Neural cell (in vitro differentiated cells): ENCODE results near the gene KRTAP10-9. TPM values are rescaled to one million over a fixed set of nuclear protein-coding genes. Genes with fewer than 3 reads are reported as not detected.

ENCODE experiments used
- H2AFZ ChIP-seq: fragments of 200-600, 300-800 bp; sonication (generic), shearing (Covaris generic); 2 replicates; pipeline ENCODE4 v1.6.0; 2014; ENCODE audit warnings: low read depth, mild to moderate bottlenecking, antibody characterized with exemption, low read length, moderate library complexity
- H3F3A ChIP-seq: fragments of 200-600 bp; shearing (Covaris generic); 2 replicates; pipeline ENCODE4 v1.6.1; 2016; ENCODE audit warnings: mild to moderate bottlenecking, moderate library complexity, mixed read lengths, antibody characterized with exemption, low read length; ENCODE audit not compliant: insufficient read depth, poor library complexity, severe bottlenecking
- H3K27ac ChIP-seq: fragments of 200-600, 300-800 bp; sonication (generic), shearing (Covaris generic); 2 replicates; pipeline ENCODE4 v1.5.1; 2014; ENCODE audit warnings: mild to moderate bottlenecking, low read length, moderate library complexity
- H3K27me3 ChIP-seq: fragments of 300-800, 200-600 bp; sonication (generic), shearing (Covaris generic); 2 replicates; pipeline ENCODE4 v1.6.0; 2014; ENCODE audit warnings: mild to moderate bottlenecking, low read depth, low read length, moderate library complexity; ENCODE audit not compliant: insufficient read depth
- H3K36me3 ChIP-seq: fragments of 300-800, 200-600 bp; sonication (generic), shearing (Covaris generic); 2 replicates; pipeline ENCODE4 v1.5.1; 2014; ENCODE audit warnings: mild to moderate bottlenecking, antibody characterized with exemption, low read length, moderate library complexity; ENCODE audit not compliant: insufficient read depth
- H3K4me2 ChIP-seq: fragments of 300-800, 200-600 bp; sonication (generic), shearing (Covaris generic); 2 replicates; pipeline ENCODE4 v1.6.0; 2014; ENCODE audit warnings: mild to moderate bottlenecking, low read length
- H3K4me3 ChIP-seq: fragments of 300-800, 200-600 bp; sonication (generic), shearing (Covaris generic); 2 replicates; pipeline ENCODE4 v1.5.1; 2014; ENCODE audit warnings: mild to moderate bottlenecking, low read length, moderate library complexity
- H3K79me2 ChIP-seq: fragments of 200-600 bp; shearing (Covaris generic); replicated peaks from 2 replicates; pipeline ENCODE4 v1.6.0; 2014; ENCODE audit warnings: mild to moderate bottlenecking, low read length, moderate library complexity; ENCODE audit not compliant: insufficient read depth
- H3K9ac ChIP-seq: fragments of 300-800, 200-600 bp; sonication (generic), shearing (Covaris generic); 2 replicates; pipeline ENCODE4 v1.6.1; 2016; ENCODE audit warnings: mild to moderate bottlenecking, low read length, mixed read lengths
- H3K9me2 ChIP-seq: fragments of 200-600 bp; shearing (Covaris generic); 2 replicates; pipeline ENCODE4 v1.6.1; 2016; ENCODE audit warnings: mild to moderate bottlenecking, low read length, mixed read lengths; ENCODE audit not compliant: insufficient read depth
- H3K9me3 ChIP-seq: fragments of 200-600, 300-800 bp; sonication (generic), shearing (Covaris generic); 2 replicates; pipeline ENCODE4 v1.6.1; 2016; ENCODE audit warnings: mild to moderate bottlenecking, mixed run types, low read length, moderate library complexity, mixed read lengths
- H4K20me1 ChIP-seq: fragments of 200-600 bp; shearing (Covaris generic); 2 replicates; pipeline ENCODE4 v1.6.1; 2016; ENCODE audit warnings: mild to moderate bottlenecking, mixed run types; ENCODE audit not compliant: insufficient read depth
- CTCF ChIP-seq: fragments of 450-650 bp; IDR thresholded peaks from 2 replicates; pipeline ENCODE4 v1.5.1; 2014; ENCODE audit warnings: antibody characterized with exemption, mild to moderate bottlenecking, moderate library complexity; ENCODE audit not compliant: poor library complexity, severe bottlenecking
- EP300 ChIP-seq: fragments of 450-650 bp; conservative IDR thresholded peaks from 2 replicates; pipeline ENCODE4 v1.6.1; 2014; ENCODE audit warnings: antibody characterized with exemption, mild to moderate bottlenecking, moderate library complexity; ENCODE audit not compliant: poor library complexity, severe bottlenecking
- EZH2 ChIP-seq: fragments of 200-600, 300-800 bp; shearing (Covaris generic), sonication (generic); IDR thresholded peaks from 2 replicates; pipeline ENCODE4 v1.6.1; 2014; ENCODE audit warnings: antibody characterized with exemption, low read length, borderline replicate concordance, mild to moderate bottlenecking; ENCODE audit not compliant: insufficient read depth, poor library complexity, severe bottlenecking
- MXI1 ChIP-seq: fragments of 450-650 bp; conservative IDR thresholded peaks from 2 replicates; pipeline ENCODE4 v1.6.1; 2014; ENCODE audit warnings: antibody characterized with exemption, mild to moderate bottlenecking; ENCODE audit not compliant: poor library complexity, severe bottlenecking
- POLR2AphosphoS5 ChIP-seq: IDR thresholded peaks from 2 replicates; pipeline ENCODE4 v1.6.1; 2012
- RAD21 ChIP-seq: fragments of 450-650 bp; conservative IDR thresholded peaks from 2 replicates; pipeline ENCODE4 v1.6.1; 2014; ENCODE audit warnings: antibody characterized with exemption, mild to moderate bottlenecking, moderate library complexity
- REST ChIP-seq: IDR thresholded peaks from 2 replicates; pipeline ENCODE4 v1.6.1; 2012; ENCODE audit warnings: borderline replicate concordance
- SMC3 ChIP-seq: fragments of 450-650 bp; conservative IDR thresholded peaks from 2 replicates; pipeline ENCODE4 v1.6.1; 2014; ENCODE audit warnings: antibody characterized with exemption, mild to moderate bottlenecking, moderate library complexity; ENCODE audit not compliant: poor library complexity
- TAF1 ChIP-seq: IDR thresholded peaks from 2 replicates; pipeline ENCODE4 v1.6.1; 2012; ENCODE audit warnings: low read depth
- polyA plus RNA-seq: library from polyadenylated mRNA; depleted of rRNA; stranded (reverse); fragments of >200 nt; gene quantifications from 2 replicates; pipeline ENCODE4 v1.2.3, GENCODE V29; 2014

The KRTAP10-9 gene
- polyA plus RNA-seq, 1 donor from 2014 or later = not detected

- Histone ChIP-seq H2AFZ (no peak overlapping the region), H3K4me3 (no peak overlapping the region), H3K27me3 (no peaks in the 10 kb centered on the region), H3K36me3 (no peaks in the 10 kb centered on the region), H3K9ac (no peak overlapping the region), H3K4me2 (no peak overlapping the region), H3K27ac (no peak overlapping the region), H4K20me1 (no peaks in the 10 kb centered on the region), H3F3A (no peaks in the 10 kb centered on the region), H3K79me2 (no peaks in the 10 kb centered on the region), H3K9me3 (no peaks in the 10 kb centered on the region), H3K9me2 (no peaks in the 10 kb centered on the region)
- TF ChIP-seq CTCF (no peak), REST (no peak), SMC3 (no peak), EP300 (no peak), TAF1 (no peak), POLR2AphosphoS5 (no peak), EZH2 (no peak), RAD21 (no peak), MXI1 (no peak)
These were observed 12.7 kb upstream of the KRTAP10-9 start for GRCh38 chr21:44614161-44614631.

- no peaks in the 10 kb centered on the region for H3K79me2 ChIP-seq
- H3K27ac ChIP-seq = no peak overlapping the region
- H3F3A ChIP-seq = no peaks in the 10 kb centered on the region
- H3K4me2 ChIP-seq = no peak overlapping the region
- TF ChIP-seq CTCF = no peak
- H4K20me1 ChIP-seq = no peaks in the 10 kb centered on the region
- no peak overlapping the region for H3K9ac ChIP-seq
- no peak overlapping the region for H3K4me3 ChIP-seq
- H3K9me2 ChIP-seq = no peaks in the 10 kb centered on the region
- no peaks in the 10 kb centered on the region for H3K36me3 ChIP-seq
- no peaks in the 10 kb centered on the region for H3K27me3 ChIP-seq
- H3K9me3 ChIP-seq = no peaks in the 10 kb centered on the region
- H2AFZ ChIP-seq = no peak overlapping the region
These were observed 11.9 kb upstream of the KRTAP10-9 start for GRCh38 chr21:44614961-44615391.
